GM18526 (cell line): ENCODE results near the gene KDSR.

Experiments used
- POLR2A ChIP-seq: IDR thresholded peaks from 3 replicates; pipeline ENCODE4 v1.6.1; 2011; ENCODE audit not compliant: insufficient read length; ENCODE audit errors: extremely low read depth

KDSR gene

GRCh38 chr18:63303547-63303946, 63.5 kb downstream of the KDSR start:
- no peak for TF ChIP-seq POLR2A

GRCh38 chr18:63302636-63303405, 64.2 kb downstream of the KDSR start:
- TF ChIP-seq POLR2A: no peak

GRCh38 chr18:63302220-63302619, 64.8 kb downstream of the KDSR start:
- no peak for TF ChIP-seq POLR2A

- TF ChIP-seq POLR2A: no peak
Measured at GRCh38 chr18:63301434-63301833, 65.6 kb downstream of the KDSR start.

- TF ChIP-seq POLR2A: no peak
Measured at GRCh38 chr18:63299837-63300745, 66.9 kb downstream of the KDSR start.

GRCh38 chr18:63298400-63299365, 68.3 kb downstream of the KDSR start:
- TF ChIP-seq POLR2A: no peak

- TF ChIP-seq POLR2A: no peak
Measured at GRCh38 chr18:63297687-63298399, 69.2 kb downstream of the KDSR start.

GRCh38 chr18:63293935-63294334, 73.1 kb downstream of the KDSR start:
- TF ChIP-seq POLR2A: no peak

GRCh38 chr18:63292831-63293683, 73.9 kb downstream of the KDSR start:
- no peak for TF ChIP-seq POLR2A

- no peak for TF ChIP-seq POLR2A
Measured at GRCh38 chr18:63291278-63291677, 75.7 kb downstream of the KDSR start.

- TF ChIP-seq POLR2A: no peak
Measured at GRCh38 chr18:63290821-63291200, 76.2 kb downstream of the KDSR start.

- TF ChIP-seq POLR2A: no peak
Measured at GRCh38 chr18:63290166-63290820, 76.7 kb downstream of the KDSR start.

- no peak for TF ChIP-seq POLR2A
Measured at GRCh38 chr18:63288311-63288710, 78.7 kb downstream of the KDSR start.
